ENCODE results near the gene UBE2J2.

UBE2J2 gene

DNA sequence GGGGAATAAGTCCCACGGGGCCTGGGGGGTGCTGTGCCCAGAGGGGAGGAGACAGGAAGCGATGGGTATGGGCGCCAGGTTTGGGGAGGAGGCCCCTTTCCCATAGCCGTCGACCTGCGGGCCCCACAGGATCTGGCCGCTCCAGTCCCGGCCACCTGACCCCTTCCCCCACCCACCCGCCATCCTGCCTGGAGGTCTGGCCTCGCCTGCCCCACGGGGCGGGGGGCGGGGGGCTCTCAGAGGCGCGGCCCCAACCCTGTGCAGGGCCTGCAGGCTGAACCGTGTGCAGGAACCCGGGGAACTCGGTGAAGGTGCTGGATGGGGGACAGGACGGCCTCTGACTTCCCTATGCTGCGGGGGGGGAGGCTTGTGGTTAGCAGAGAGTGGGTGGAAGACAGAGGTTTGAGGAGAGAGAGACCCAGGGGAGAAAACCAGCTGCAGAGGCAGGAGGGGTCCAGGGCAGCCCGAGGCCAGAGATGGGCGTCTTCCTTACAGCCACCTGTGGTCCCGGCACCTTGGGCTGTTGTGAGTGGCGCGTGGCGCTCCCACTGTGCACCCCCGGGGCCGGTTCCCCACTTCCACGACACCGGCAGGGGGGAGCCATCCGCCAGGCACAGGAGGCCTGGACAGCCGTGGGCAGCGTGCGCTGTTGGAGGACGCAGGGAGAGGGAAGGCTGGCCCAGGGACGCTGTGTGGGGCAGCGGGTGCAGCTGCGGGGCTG lies 64.8 kb downstream of the UBE2J2 start:
- DNase-seq: no peak

DNA sequence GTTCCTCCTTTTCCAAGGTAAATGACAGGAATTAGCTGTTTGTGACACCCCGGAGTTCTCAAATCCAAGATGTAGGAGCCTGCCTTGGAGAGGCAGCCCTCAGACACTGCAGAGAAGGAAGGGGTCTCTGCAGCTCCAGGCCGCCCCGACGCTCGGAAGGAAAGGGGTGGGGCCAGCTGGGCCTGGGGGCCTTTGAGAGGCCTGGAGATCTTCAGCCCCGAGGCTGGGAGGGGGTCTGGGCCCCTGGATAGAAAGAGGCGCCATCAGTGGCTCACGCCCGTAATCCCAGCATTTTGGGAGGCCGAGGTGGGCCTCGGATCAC lies 66.1 kb downstream of the UBE2J2 start:
- DNase-seq: no peak

DNA sequence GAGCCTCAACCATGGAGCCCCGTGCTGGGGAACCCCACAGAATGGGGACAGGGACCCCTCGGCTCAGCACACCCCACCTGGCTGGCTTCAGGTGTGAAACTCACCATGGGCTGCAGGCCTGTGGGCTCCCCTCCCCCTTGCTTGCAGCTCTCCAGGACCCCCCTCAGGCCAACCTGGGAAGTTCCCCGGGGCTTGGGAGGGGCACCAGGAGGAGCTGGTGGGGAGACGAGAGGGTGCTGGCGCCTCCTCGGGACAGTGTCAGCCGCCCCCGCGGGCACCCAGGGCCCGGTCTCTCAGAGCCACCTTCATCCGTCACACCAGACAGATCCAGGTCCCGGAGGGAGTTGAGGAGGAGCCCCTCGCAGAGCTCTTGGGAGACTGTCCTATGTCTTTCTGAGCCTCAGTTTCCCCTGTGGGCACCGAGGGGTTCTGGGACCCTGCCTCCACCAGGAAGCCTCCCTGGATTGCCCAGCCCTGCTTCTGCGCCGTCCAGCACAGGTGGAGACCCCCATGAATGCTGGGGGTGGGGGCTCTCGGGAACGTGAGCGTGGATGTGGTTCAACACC lies 66.6 kb downstream of the UBE2J2 start:
- no peak for DNase-seq

DNA sequence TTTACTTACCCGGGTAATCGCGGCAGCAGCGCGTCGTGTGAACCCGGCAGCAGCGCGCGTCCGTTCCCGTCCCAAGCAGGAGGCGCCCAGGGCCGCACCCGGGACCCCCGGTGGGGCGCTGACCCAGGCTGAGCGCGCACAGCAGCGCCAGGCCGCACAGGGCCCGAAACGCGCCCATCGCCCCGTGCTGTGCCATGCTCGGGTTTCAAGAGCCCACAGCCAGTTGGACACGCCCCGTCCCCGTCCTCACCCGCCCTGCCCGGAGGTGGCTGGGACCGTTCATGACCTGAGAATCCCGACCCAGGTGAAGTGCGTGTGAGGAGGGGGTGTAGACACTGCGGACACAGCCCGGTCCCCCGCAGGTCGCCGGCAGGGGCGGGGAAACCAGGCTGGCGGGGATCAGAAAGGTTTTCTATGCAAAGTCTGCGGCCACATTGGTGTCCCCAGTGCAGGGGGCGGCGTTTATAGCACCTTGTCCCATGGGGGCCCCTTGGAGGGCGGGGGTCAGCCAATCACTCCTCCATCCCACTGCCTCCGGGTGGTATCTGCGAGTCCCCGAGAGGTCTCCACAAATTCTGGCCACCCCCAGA lies 67.2 kb downstream of the UBE2J2 start, which contains the start of gene TNFRSF18:
TNFRSF18 (minus strand) TSS at position 217 of the 590 bp plus-strand sequence; CDS start at position 196, 21 bp downstream.
- DNase-seq: no peak

DNA sequence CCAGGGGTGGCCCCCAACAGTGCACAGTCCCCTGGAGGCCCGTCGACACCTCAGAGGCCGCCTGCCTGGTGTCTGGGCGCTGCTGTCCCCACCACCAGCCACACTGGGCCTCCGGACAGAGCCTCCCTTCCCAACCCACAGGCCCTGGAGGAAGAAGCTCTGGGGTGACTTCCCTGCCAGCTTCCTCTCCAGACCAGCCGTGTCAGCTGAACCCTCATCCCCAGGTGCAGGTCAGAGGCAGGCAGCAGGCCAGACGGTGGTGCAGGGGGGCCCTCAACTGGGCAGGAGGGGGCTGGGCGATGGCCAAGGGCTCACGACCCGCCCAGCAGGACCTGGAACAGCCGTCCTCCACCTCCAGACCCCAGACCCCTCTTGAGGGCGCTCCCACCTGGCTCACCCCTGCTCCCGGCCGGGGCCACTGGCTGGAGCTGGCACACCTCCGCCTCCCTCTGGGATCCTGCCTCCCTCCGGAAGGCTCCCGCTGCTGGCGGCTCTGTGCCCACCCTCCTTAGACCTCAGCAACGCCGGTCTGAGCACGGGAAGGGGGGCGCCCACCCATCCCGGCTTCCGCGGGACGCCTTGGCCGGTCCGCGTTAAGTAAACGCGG lies 67.8 kb downstream of the UBE2J2 start:
- no peak for DNase-seq

DNA sequence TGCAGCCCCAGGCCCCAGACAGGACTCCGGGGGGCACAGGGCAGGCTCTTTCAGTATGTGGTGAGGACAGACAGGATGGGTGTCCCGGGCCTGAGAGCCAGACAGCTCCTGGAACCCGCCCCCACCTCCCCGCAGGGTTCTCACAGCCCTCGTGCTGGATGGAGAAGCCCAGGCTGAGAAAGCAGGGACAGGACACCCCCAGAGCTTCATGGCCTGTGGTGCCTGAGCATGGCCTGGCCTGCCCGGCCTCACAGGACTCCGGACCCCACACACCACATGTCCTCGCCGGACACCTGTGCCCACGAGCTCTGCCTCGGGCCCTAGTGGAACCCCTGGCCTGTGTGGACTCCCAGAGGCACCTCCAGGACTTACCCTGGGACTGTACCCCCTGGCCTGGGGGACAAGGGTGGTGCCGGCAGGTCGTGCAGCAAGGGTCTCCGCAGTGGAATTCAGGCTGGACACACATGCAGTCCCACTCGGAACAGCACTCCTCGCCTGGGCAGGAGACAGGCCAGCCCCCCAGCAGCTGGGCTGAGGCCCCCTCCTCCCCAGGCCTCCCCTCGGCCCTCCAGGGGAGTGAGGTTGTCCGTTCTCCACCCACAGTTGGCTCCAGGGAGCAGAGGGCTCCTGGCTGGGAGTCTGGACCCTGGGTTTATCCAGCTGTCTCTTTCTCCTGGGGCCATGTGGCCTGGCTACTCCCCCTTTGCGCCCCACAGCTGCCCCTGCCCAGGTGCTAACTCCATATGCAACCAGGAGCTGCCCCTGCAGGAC lies 68.5 kb downstream of the UBE2J2 start:
- no peak for DNase-seq

DNA sequence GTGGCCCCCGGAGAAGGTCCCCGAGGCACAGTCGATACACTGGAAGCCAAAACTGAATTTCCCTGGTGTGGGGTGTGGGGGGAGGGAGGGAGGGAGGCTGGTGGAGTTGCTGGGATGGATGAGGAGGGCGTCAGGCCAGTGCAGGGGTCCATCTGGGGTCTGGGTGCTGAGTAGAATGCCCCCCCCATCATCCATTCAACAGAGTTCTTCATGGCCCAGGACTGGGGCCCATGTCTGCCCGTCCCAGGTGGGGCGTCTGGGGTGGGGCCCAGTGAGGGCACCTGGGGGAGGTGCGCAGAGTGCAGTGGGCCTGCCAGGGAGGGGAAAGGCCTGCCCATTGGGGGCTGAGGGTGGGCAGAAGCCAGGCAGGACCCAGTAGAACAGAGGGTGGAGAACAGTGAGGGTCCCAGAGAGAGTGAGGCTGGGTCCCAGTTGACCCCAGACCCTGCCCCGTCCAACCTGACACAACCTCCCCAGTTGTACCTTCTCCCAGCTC lies 69.2 kb downstream of the UBE2J2 start:
- DNase-seq: no peak
